Measurements from ENCODE around the gene MLEC.

The MLEC gene

DNA sequence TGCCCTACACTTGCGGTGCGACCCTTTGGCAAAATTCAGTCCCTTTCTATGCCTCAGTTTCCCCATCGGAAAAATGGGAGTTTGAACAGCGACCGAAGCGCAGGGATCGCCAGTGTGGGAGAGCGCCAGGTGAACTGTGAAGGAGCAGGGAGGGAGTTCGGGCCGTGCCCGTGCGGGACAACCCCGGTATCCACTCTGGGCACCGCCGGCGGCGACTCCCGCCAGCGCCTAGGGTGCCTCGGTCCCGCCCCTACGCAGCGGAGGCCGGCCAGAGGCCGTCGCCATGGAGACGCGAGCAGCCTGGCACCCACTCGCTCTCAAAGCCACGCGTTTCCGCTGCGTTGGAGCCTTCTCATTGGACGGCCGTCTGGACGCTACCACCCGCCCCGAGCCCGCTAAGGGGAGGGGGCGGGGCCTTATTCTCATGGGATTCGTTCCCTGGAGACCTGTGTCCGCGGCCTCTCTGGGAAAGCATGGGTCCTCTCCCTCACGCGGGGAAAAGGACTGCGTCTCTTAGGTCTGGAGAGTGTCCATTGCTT is 729 bp upstream of the MLEC start:
- TF ChIP-seq, protein P1, sequence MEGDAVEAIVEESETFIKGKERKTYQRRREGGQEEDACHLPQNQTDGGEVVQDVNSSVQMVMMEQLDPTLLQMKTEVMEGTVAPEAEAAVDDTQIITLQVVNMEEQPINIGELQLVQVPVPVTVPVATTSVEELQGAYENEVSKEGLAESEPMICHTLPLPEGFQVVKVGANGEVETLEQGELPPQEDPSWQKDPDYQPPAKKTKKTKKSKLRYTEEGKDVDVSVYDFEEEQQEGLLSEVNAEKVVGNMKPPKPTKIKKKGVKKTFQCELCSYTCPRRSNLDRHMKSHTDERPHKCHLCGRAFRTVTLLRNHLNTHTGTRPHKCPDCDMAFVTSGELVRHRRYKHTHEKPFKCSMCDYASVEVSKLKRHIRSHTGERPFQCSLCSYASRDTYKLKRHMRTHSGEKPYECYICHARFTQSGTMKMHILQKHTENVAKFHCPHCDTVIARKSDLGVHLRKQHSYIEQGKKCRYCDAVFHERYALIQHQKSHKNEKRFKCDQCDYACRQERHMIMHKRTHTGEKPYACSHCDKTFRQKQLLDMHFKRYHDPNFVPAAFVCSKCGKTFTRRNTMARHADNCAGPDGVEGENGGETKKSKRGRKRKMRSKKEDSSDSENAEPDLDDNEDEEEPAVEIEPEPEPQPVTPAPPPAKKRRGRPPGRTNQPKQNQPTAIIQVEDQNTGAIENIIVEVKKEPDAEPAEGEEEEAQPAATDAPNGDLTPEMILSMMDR (IDR thresholded peaks at IDR 0.05; ENCODE audit: low read depth, low read length, missing control alignments), result no peak
- DNase-seq (ENCODE audit: low read depth), result peak; percentile 96
- peak overlapping the region; percentile 98 for H3K4me3 ChIP-seq (ENCODE audit: low read depth, low read length)

DNA sequence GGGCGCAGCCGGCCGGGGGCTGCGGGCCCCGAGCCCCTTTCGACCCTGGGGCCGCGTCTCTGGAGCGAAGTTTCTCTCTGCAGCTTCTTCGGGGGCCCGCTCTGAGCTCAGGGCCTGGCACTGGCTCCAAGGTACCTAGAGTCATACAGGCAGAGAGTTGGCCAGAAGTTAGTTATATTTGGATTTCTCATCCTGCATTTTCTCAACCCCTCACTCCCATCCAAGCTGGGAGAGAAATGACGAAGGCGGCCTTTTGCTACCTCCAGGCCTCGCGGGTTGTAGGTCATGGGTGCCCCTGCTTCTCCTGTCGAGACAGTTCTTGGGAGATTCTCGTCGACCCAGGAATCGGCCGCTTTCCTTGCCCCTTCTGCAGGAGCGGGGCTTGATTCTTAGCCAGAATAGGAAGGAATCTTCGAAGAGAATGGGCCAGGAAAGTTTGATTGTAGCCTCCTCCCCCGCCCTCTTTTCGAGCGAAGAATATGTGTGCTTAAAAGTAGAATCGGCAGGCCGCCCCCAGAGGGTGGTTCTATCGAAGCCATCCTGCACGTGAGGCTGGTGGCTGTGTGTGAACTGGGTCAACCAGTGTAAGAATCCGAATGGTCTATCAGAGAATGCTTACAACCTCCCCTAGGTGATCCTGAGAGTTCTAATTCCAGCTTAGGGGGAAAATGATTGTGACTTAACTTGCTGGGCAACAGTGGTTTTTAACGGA is 785 bp downstream of the MLEC start:
- H3K4me3 ChIP-seq (ENCODE audit: low read depth, low read length), result peak overlapping the region; percentile 98
- DNase-seq (ENCODE audit: low read depth), result no peak
- TF ChIP-seq, protein P1 (IDR thresholded peaks at IDR 0.05; ENCODE audit: low read depth, low read length, missing control alignments), result no peak

DNA sequence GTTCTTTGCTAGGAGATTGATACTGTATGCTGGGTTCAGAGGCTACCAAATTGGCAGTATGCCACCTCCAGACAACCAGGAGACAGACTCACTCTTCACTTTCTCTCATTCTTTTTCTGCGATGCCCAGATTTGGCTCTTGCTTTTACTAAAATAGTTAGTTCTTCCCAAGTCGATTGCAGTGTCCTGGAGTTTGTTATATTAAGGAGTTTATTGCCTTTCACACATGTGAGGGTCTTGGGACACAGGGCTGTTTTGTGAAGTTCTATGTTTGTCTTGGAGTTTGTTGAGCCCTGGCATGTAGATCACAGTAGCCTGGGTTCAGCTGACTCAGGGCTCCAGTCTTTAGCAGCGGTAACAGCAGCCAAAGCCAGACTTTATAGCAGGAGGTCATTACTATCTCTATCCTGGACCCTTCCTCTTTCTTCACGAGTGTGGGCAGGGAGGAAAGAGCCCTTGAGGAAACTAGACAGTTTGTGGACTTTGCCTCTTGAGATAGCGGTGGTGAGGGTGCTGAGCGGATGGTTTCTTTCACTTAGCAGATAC is 1.6 kb downstream of the MLEC start:
- peak overlapping the region; percentile 98 for H3K4me3 ChIP-seq (ENCODE audit: low read depth, low read length)
- DNase-seq (ENCODE audit: low read depth), result no peak
- TF ChIP-seq, protein P1 (IDR thresholded peaks at IDR 0.05; ENCODE audit: low read depth, low read length, missing control alignments), result no peak

DNA sequence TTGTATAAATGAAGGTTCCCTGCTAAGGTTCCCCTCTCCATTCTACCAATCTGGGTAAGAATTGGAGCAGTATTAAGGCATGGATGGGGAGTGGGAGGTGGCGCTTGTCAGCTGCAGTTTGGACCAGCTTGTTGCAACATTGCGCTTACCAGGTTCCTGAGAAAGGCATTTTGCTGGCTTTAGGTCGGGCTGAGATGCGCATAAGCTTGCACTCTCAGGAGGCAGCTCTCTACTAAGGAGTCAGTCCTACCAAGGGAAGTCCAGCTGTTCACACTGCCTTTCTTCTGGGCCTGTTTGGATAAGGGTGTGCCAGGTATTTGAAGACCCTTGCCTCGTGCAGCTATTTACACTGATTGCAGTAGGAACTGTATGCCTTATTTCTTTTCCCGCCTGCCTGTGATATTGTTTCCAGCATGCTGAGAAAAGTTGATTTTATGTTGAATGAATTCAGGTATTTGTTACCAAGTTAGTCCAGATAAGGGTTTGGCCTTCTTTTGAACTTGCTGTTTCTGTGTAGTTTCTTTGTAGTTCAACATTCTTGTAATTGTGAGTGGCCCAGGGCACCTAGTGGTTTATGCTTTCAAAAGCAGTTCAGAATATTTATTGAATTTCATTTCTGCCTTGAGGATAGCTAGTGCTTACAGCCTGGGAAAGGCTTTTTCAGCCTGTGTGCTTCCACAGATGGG is 2.6 kb downstream of the MLEC start:
- DNase-seq (ENCODE audit: low read depth), result no peak
- TF ChIP-seq, protein P1 (IDR thresholded peaks at IDR 0.05; ENCODE audit: low read depth, low read length, missing control alignments), result no peak
- H3K4me3 ChIP-seq (ENCODE audit: low read depth, low read length), result peak overlapping the region; percentile 98

DNA sequence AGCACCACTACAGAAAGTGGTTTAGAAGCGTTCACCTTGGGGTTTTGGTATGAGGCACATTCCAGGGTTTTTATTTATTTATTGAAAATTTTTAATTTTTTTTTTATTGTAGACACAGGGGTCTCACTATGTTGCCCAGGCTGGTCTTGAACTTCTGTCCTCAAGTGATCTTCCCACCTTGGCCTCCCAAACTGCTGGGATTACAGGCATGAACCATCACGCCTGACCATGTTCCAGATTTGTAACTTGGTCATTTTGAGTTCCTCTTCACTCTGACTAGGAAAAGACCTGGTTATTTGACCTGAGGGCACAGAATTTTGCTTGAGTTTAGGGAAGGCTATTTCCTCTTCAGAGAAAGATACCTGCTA is 3.1 kb downstream of the MLEC start:
- no peak overlapping the region for H3K4me3 ChIP-seq (ENCODE audit: low read depth, low read length)
- DNase-seq (ENCODE audit: low read depth), result no peak
- TF ChIP-seq, protein P1 (IDR thresholded peaks at IDR 0.05; ENCODE audit: low read depth, low read length, missing control alignments), result no peak

DNA sequence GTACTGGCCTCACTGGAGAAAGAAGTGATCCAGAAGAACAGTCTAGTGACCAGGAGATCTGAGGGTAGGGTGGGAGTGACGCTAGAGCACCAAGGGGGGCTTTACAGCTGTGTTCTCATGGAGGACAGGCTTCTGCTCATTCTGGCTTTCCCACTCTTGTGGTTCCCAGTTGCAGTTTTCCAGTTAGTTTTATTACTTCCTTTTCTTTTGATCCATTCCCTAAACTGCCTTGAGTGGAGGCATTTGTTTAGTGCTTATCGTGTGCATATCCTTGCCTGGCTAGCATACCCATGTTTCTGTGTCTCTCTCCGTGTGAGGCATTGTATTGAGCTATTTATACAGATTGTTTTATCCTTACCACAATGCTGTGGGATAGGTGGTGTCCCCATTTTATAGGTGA is 4.0 kb downstream of the MLEC start:
- no peak for DNase-seq (ENCODE audit: low read depth)
- no peak overlapping the region for H3K4me3 ChIP-seq (ENCODE audit: low read depth, low read length)
- TF ChIP-seq, protein P1 (IDR thresholded peaks at IDR 0.05; ENCODE audit: low read depth, low read length, missing control alignments), result no peak
